GM10266 (cell line): ENCODE data around the gene PTPRR.

ENCODE experiments used
- DNase-seq: peaks from one replicate; pipeline ENCODE4 v3.0.0; 2012; ENCODE audit errors: extremely low spot score
- CTCF ChIP-seq: IDR thresholded peaks from 2 replicates; pipeline ENCODE4 v1.5.1; 2012; ENCODE audit warnings: mild to moderate bottlenecking, low read depth; ENCODE audit not compliant: control insufficient read depth, insufficient read depth; ENCODE audit errors: missing control alignments

PTPRR gene

GRCh38 chr12:70752327-70752726 is 168.2 kb downstream of the PTPRR start:
- TF ChIP-seq CTCF: no peak
- no peak for DNase-seq

- no peak for DNase-seq
- no peak for TF ChIP-seq CTCF
These were observed 170.6 kb downstream of the PTPRR start for GRCh38 chr12:70749931-70750330.

GRCh38 chr12:70748809-70749208 is 171.7 kb downstream of the PTPRR start:
- no peak for DNase-seq
- no peak for TF ChIP-seq CTCF

GRCh38 chr12:70747445-70748260 is 172.9 kb downstream of the PTPRR start:
- TF ChIP-seq CTCF: no peak
- DNase-seq: no peak

GRCh38 chr12:70745048-70745447 is 175.5 kb downstream of the PTPRR start:
- DNase-seq: no peak
- TF ChIP-seq CTCF: no peak

GRCh38 chr12:70744178-70744577 is 176.4 kb downstream of the PTPRR start:
- DNase-seq: no peak
- TF ChIP-seq CTCF: no peak

GRCh38 chr12:70741256-70741655 is 179.3 kb downstream of the PTPRR start:
- DNase-seq: no peak
- no peak for TF ChIP-seq CTCF
